SJSA1 (cell line): ENCODE results near the gene ARX. TPM values are rescaled to one million over a fixed set of nuclear protein-coding genes. Genes with fewer than 3 reads are reported as not detected.

Experiments used
- DNase-seq, 2 experiments: peaks; one replicate each; pipeline ENCODE4 v3.0.0-alpha.2; 2015 to 2020; ENCODE audit warnings: low spot score in 2 of 2, low read depth in 1 of 2
- H3K27ac ChIP-seq: fragments of 250-450 bp; sonication (Bioruptor Pico); 2 replicates; pipeline ENCODE4 v1.5.1; 2020; ENCODE audit warnings: mild to moderate bottlenecking, moderate library complexity
- H3K27me3 ChIP-seq: fragments of 250-450 bp; sonication (Bioruptor Pico); replicated peaks from 2 replicates; pipeline ENCODE4 v1.5.1; 2020; ENCODE audit warnings: mild to moderate bottlenecking, moderate library complexity
- H3K36me3 ChIP-seq: fragments of 250-450 bp; sonication (Bioruptor Pico); 2 replicates; pipeline ENCODE4 v1.5.1; 2020; ENCODE audit warnings: mild to moderate bottlenecking
- H3K4me1 ChIP-seq: fragments of 250-450 bp; sonication (Bioruptor Pico); replicated peaks from 2 replicates; pipeline ENCODE4 v1.6.1; 2021; ENCODE audit warnings: mild to moderate bottlenecking
- H3K4me3 ChIP-seq: fragments of 250-450 bp; sonication (Bioruptor Pico); 2 replicates; pipeline ENCODE4 v1.5.1; 2020; ENCODE audit warnings: mild to moderate bottlenecking
- H3K9me3 ChIP-seq: fragments of 250-450 bp; sonication (Bioruptor Pico); replicated peaks from 2 replicates; pipeline ENCODE4 v1.5.1; 2020; ENCODE audit warnings: mild to moderate bottlenecking
- total RNA-seq: library from RNA; depleted of rRNA; stranded (reverse); fragments of >200 nt; shearing (Covaris generic); gene quantifications from 2 replicates; pipeline ENCODE4 v1.2.3, GENCODE V29; 2014

ARX gene
- total RNA-seq, 1 experiment from 2014 or later = not detected

GRCh38 chrX:25011589-25012432 is 4.0 kb downstream of the ARX start:
- DNase-seq = no peak
- Histone ChIP-seq H3K27me3 (peaks cover 24% of the 10 kb centered on the region), H3K27ac (no peak overlapping the region)

GRCh38 chrX:25010784-25011588 is 4.8 kb downstream of the ARX start:
- Histone ChIP-seq H3K36me3 (no peaks in the 10 kb centered on the region), H3K9me3 (no peaks in the 10 kb centered on the region), H3K4me1 (no peaks in the 10 kb centered on the region; the same call in 1 of the 2 replicates), H3K27ac (no peak overlapping the region), H3K27me3 (peaks cover 28% of the 10 kb centered on the region), H3K4me3 (no peak overlapping the region)
- no peak for DNase-seq

More at GRCh38 chrX:25011589-25012432, 4.0 kb downstream of the ARX start:
- Histone ChIP-seq H3K4me3 (no peak overlapping the region), H3K36me3 (no peaks in the 10 kb centered on the region), H3K4me1 (no peaks in the 10 kb centered on the region; the same call in 1 of the 2 replicates), H3K9me3 (no peaks in the 10 kb centered on the region)

GRCh38 chrX:25009407-25009806 is 6.4 kb downstream of the ARX start:
- Histone ChIP-seq H3K27me3 (peaks cover 39% of the 10 kb centered on the region), H3K9me3 (no peaks in the 10 kb centered on the region), H3K27ac (no peak overlapping the region), H3K4me1 (peaks cover 5% of the 10 kb centered on the region), H3K36me3 (no peaks in the 10 kb centered on the region), H3K4me3 (no peak overlapping the region)
- DNase-seq = no peak

GRCh38 chrX:25007059-25008053 is 8.4 kb downstream of the ARX start:
- Histone ChIP-seq H3K9me3 (no peaks in the 10 kb centered on the region), H3K4me3 (no peak overlapping the region), H3K4me1 (peaks cover 5% of the 10 kb centered on the region), H3K27ac (no peak overlapping the region), H3K27me3 (peaks cover 28% of the 10 kb centered on the region), H3K36me3 (no peaks in the 10 kb centered on the region)
- no peak for DNase-seq

GRCh38 chrX:25006586-25007058 is 9.1 kb downstream of the ARX start:
- no peak overlapping the region for H3K27ac ChIP-seq
- peaks cover 5% of the 10 kb centered on the region for H3K4me1 ChIP-seq
- no peaks in the 10 kb centered on the region for H3K36me3 ChIP-seq
- DNase-seq = no peak
- H3K9me3 ChIP-seq = no peaks in the 10 kb centered on the region
- H3K27me3 ChIP-seq = peaks cover 28% of the 10 kb centered on the region
- H3K4me3 ChIP-seq = no peak overlapping the region

GRCh38 chrX:25005382-25006185 is 10.2 kb downstream of the ARX start:
- Histone ChIP-seq H3K27ac (no peak overlapping the region), H3K36me3 (no peaks in the 10 kb centered on the region), H3K9me3 (no peaks in the 10 kb centered on the region), H3K4me3 (peak overlapping the region; percentile 13; the same call in 1 of the 2 replicates), H3K27me3 (peaks cover 28% of the 10 kb centered on the region), H3K4me1 (peaks cover 5% of the 10 kb centered on the region)
- DNase-seq = no peak

GRCh38 chrX:25005034-25005381 is 10.8 kb downstream of the ARX start:
- Histone ChIP-seq H3K4me3 (peak overlapping the region; percentile 13), H3K36me3 (no peaks in the 10 kb centered on the region), H3K27ac (no peak overlapping the region), H3K27me3 (peaks cover 28% of the 10 kb centered on the region), H3K9me3 (no peaks in the 10 kb centered on the region), H3K4me1 (peaks cover 5% of the 10 kb centered on the region)
- no peak for DNase-seq

- no peaks in the 10 kb centered on the region for H3K36me3 ChIP-seq
- no peak overlapping the region for H3K27ac ChIP-seq
- peaks cover 5% of the 10 kb centered on the region for H3K4me1 ChIP-seq
- no peak for DNase-seq
- H3K4me3 ChIP-seq = peak overlapping the region; percentile 13
- no peaks in the 10 kb centered on the region for H3K9me3 ChIP-seq
- H3K27me3 ChIP-seq = peaks cover 28% of the 10 kb centered on the region
These were observed 11.2 kb downstream of the ARX start for GRCh38 chrX:25004485-25005032.

GRCh38 chrX:25004040-25004439 is 11.7 kb downstream of the ARX start:
- peaks cover 28% of the 10 kb centered on the region for H3K27me3 ChIP-seq
- H3K36me3 ChIP-seq = no peaks in the 10 kb centered on the region
- no peaks in the 10 kb centered on the region for H3K9me3 ChIP-seq
- no peak overlapping the region for H3K27ac ChIP-seq
- no peak overlapping the region for H3K4me3 ChIP-seq
- no peak for DNase-seq
- peaks cover 5% of the 10 kb centered on the region for H3K4me1 ChIP-seq

- no peaks in the 10 kb centered on the region for H3K36me3 ChIP-seq
- no peak for DNase-seq
- no peak overlapping the region for H3K4me3 ChIP-seq
- peaks cover 5% of the 10 kb centered on the region for H3K4me1 ChIP-seq
- peaks cover 27% of the 10 kb centered on the region for H3K27me3 ChIP-seq
- no peak overlapping the region for H3K27ac ChIP-seq
- H3K9me3 ChIP-seq = no peaks in the 10 kb centered on the region
These were observed 12.5 kb downstream of the ARX start for GRCh38 chrX:25003066-25003849.

GRCh38 chrX:25002661-25003020 is 13.1 kb downstream of the ARX start:
- H3K27me3 ChIP-seq = peaks cover 21% of the 10 kb centered on the region
- H3K4me1 ChIP-seq = peaks cover 5% of the 10 kb centered on the region
- no peaks in the 10 kb centered on the region for H3K36me3 ChIP-seq
- no peak for DNase-seq
- no peaks in the 10 kb centered on the region for H3K9me3 ChIP-seq
- H3K27ac ChIP-seq = no peak overlapping the region
- no peak overlapping the region for H3K4me3 ChIP-seq
